ENCODE data around the gene TUBB3.
"Not testable (repeated sequence)": the region's sequence is repeated elsewhere in the genome, so short reads cannot be mapped to it uniquely, and the experiment has no call there.

TUBB3 gene

DNA sequence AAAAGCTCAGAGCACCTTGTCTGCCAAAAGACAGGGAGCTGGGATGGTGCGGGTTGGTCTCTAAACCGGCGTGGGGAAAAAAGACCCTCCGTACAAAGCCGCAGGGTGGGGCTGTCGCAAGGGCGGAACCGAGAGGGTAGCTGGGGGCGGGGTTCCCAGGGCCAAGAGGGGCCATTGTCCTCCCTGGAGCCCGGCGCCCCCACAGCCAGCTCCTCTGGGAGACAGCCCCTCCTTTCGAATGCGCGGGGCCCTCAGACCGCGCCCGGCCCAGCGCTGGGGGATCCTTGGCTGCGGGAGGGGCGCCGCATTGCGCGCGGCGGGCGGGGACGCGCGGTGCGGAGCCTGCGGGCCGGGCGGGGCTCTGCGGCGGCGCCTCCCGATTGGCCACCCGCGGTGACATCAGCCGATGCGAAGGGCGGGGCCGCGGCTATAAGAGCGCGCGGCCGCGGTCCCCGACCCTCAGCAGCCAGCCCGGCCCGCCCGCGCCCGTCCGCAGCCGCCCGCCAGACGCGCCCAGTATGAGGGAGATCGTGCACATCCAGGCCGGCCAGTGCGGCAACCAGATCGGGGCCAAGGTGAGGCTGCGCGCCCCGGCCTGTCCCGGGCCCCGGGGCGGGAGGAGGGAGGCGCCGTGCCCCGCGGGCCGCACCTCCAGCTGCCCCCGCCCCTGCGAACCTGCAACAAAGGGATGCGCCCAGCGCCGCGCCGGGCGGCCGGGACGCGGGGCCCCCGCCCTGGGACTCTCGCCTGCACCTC is at the start of gene TUBB3:
TSS of gene TUBB3 (plus strand) at position 459 of the 756 bp plus-strand sequence. CDS start at position 519, 60 bp downstream.
- DNase-seq (ENCODE audit: low read depth, low spot score): no peak

DNA sequence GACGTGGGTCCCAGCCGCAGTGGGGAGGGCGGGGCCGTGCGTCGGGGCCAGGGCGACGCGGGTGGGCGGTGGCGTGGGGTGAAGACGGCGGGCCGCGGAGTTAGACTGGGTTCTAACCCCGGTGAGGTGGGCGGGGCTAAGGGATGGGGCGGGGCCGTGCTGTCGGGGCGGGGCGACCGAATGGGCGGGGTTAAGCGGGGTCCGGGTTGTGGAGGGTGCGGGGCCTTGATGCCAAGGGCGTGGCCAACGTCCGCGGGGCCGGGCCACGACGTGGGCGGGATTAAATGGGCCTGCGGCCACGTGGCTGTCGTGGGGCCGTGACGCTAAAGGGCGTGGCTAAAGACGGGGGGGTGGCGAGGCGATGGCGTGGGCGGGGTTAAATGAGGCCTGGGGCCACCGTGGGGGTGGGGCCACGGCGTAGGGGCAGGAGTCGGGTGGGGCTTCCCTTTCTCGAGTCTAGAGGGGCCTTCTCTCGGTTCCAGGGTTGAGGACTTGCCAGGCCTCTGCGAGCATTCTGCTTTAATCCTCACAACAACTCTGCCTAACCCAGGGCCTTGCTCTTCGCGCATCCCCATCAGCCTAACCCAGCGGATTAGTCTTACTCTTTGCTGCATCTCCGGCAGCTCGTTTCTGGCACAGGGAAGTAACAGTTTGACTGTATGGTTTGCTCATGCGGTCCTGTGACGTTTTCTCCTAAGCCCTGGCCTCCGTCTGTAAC is 49.0 kb upstream of the TUBB3 start:
- DNase-seq (ENCODE audit: low read depth, low spot score): peak; percentile 84

DNA sequence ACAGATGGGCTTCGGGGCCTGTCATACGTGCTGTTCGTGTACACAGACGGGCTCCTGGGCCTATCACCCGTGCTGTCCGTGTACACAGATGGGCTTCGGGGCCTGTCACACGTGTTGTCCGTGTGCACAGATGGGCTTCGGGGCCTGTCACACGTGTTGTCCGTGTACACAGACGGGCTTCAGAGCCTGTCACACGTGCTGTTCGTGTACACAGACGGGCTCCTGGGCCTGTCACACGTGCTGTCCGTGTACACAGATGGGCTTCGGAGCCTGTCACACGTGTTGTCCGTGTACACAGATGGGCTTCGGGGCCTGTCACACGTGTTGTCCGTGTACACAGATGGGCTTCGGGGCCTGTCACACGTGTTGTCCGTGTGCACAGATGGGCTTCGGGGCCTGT is 44.0 kb upstream of the TUBB3 start:
- not testable (repeated sequence) for DNase-seq (ENCODE audit: low read depth, low spot score)

DNA sequence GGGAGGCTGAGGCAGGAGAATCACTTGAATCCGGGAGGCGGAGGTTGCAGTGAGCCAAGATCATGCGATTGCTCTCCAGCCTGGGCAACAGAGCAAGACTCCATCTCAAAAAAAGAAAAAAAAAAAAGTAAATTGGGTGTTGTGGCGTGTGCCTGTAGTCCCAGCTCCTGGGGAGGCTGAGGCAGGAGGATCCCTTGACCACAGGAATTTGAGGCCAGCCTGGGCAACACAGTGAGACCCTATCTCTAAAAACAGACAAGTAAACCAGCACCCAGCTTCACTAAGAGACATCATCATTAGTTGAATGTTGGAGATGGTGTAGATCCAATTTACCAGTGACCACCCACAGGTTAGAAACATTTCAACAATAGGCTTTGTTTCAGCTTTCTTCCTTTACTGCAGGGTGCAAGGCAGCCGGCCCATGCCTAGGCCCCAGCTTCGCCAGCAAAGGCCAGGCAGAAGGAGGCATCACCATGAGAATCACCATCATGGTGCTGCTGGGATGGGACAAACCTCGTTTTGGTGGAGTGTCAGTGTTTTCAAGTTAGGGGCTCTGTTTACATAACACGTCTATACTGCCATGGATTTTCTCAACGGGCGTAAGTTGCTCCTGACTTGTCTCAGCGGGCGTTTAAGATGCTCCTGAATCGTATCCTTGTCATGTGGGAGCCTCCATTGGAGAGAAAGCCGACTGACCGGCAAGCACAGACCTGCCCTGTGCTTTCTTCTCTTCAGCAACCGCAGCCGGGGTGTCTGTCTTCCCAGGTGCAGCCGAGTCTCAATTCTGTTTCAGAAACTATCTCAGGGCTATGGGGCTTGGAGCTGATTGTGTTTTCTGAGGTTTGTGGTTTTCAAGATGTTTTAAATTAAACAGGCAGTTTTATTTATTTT is 42.4 kb upstream of the TUBB3 start:
- DNase-seq (ENCODE audit: low read depth, low spot score): no peak

DNA sequence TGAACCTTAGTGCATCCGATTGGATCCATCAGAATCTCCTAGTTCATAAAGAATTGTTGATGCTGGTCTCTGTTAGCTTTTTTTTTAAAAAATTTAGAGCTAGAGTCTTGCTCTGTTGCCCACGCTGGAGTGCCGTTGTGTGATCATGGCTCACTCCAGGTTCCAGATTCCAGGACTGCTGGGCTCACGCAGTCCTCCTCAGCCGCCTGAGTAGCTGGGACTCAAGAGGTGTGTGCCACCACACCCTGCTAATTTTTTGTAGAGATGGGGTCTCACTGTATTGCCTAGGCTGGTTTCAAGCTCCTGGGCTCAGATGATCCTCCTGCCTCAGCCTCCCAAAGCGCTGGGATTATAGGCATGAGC is 41.8 kb upstream of the TUBB3 start:
- DNase-seq (ENCODE audit: low read depth, low spot score): no peak

GRCh38 chr16:89883346-89884040 is 39.6 kb upstream of the TUBB3 start:
- DNase-seq (ENCODE audit: low read depth, low spot score): no peak

- no peak for DNase-seq (ENCODE audit: low read depth, low spot score)
Measured at GRCh38 chr16:89884041-89884421, 39.1 kb upstream of the TUBB3 start.

- DNase-seq (ENCODE audit: low read depth, low spot score): no peak
Measured at GRCh38 chr16:89887243-89887642, 35.9 kb upstream of the TUBB3 start.

GRCh38 chr16:89890200-89890599 is 32.9 kb upstream of the TUBB3 start:
- DNase-seq (ENCODE audit: low read depth, low spot score): no peak

- DNase-seq (ENCODE audit: low read depth, low spot score): no peak
Measured at GRCh38 chr16:89890886-89891657, 32.1 kb upstream of the TUBB3 start.

GRCh38 chr16:89892055-89892630 is 31.0 kb upstream of the TUBB3 start:
- DNase-seq (ENCODE audit: low read depth, low spot score): no peak

DNA sequence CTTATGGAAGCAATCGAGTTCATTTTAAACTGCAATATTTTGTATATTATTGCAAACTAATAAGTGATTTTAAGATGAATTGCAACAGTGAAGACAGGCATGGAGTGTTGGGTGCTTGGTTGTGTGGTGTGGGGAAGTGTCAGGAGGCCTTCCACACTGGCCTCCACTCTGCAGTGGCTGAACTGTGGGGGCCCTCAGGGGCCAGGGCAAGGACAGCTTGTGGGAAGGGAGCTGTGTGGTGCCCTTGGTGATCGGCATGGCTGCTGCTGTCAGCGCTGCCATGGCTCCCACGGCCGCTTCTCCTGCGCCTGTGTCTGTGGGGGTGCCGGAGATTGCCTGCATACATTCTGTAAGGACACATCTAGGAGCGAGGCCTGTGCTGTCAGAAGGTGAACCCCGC is 30.5 kb upstream of the TUBB3 start:
- no peak for DNase-seq (ENCODE audit: low read depth, low spot score)

GRCh38 chr16:89893642-89894548 is 29.2 kb upstream of the TUBB3 start:
- DNase-seq (ENCODE audit: low read depth, low spot score): no peak

- no peak for DNase-seq (ENCODE audit: low read depth, low spot score)
Measured at GRCh38 chr16:89895482-89896250, 27.5 kb upstream of the TUBB3 start.

DNA sequence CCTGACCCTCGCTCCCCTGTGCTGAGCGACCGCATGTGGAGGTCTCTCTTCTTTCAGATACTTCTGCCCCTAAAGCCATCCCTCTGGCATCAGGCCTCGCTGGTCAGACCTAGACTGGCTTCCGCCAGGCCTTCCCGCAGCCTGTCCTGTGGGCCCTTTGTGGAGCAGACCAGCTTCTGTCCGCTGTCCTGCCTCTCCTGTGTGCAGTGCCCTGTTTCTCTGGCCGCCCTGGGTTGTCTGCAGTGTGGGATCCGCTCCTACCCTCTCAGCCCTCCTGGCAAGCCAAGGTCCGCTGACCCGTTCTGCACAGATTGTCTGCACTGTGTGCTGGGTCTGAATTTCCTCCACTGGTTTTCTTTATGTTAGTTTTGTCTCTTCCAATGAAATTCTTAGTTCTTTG is 25.9 kb upstream of the TUBB3 start:
- no peak for DNase-seq (ENCODE audit: low read depth, low spot score)

GRCh38 chr16:89898201-89898967 is 24.8 kb upstream of the TUBB3 start:
- DNase-seq (ENCODE audit: low read depth, low spot score): no peak

GRCh38 chr16:89899879-89900481 is 23.2 kb upstream of the TUBB3 start:
- no peak for DNase-seq (ENCODE audit: low read depth, low spot score)
